T-helper 2 cell treated with Interferon-gamma antibody and Interleukin-4, amounts not matched to agents 5 μg/mL and 100 μg/mL, for 36 hours (primary cell): Measurements from ENCODE around the gene LAMB4.

Source experiments
- DNase-seq: peaks from one replicate; pipeline ENCODE4 v3.0.0; 2021; ENCODE audit warnings: low spot score
- H3K27ac Mint-ChIP-seq: one replicate; pipeline ENCODE4 v1.8.0; 2021; ENCODE audit warnings: mild to moderate bottlenecking, mixed read lengths
- H3K27me3 Mint-ChIP-seq: one replicate; pipeline ENCODE4 v1.8.0; 2021; ENCODE audit warnings: low read depth, mixed read lengths
- H3K36me3 Mint-ChIP-seq: one replicate; pipeline ENCODE4 v1.8.0; 2021; ENCODE audit warnings: low read depth, mixed read lengths
- H3K4me1 Mint-ChIP-seq: one replicate; pipeline ENCODE4 v1.8.0; 2021; ENCODE audit warnings: low read depth, mixed read lengths
- H3K4me3 Mint-ChIP-seq: one replicate; pipeline ENCODE4 v1.8.0; 2022; ENCODE audit warnings: mild to moderate bottlenecking, moderate library complexity, mixed read lengths
- H3K9me3 Mint-ChIP-seq: one replicate; pipeline ENCODE4 v1.8.0; 2021; ENCODE audit warnings: mixed read lengths

The LAMB4 gene

GRCh38 chr7:107998150-107998549, 132.0 kb downstream of the LAMB4 start:
- Mint-ChIP-seq H3K36me3 (no peaks in the 10 kb centered on the region), H3K9me3 (no peaks in the 10 kb centered on the region), H3K4me1 (peaks cover 8% of the 10 kb centered on the region), H3K27me3 (peaks cover 62% of the 10 kb centered on the region), H3K4me3 (no peak overlapping the region), H3K27ac (no peak overlapping the region)
- DNase-seq, result no peak

GRCh38 chr7:107996072-107996882, 133.9 kb downstream of the LAMB4 start:
- Mint-ChIP-seq H3K27me3 (peaks cover 52% of the 10 kb centered on the region), H3K36me3 (no peaks in the 10 kb centered on the region), H3K4me3 (no peak overlapping the region), H3K4me1 (peaks cover 2% of the 10 kb centered on the region), H3K27ac (no peak overlapping the region), H3K9me3 (no peaks in the 10 kb centered on the region)
- DNase-seq, result no peak

- Mint-ChIP-seq H3K36me3 (no peaks in the 10 kb centered on the region), H3K27me3 (peaks cover 46% of the 10 kb centered on the region), H3K4me1 (no peaks in the 10 kb centered on the region), H3K27ac (no peak overlapping the region), H3K9me3 (no peaks in the 10 kb centered on the region), H3K4me3 (no peak overlapping the region)
- no peak for DNase-seq
These were observed 134.7 kb downstream of the LAMB4 start for GRCh38 chr7:107995184-107996071.

- Mint-ChIP-seq H3K27me3 (peaks cover 46% of the 10 kb centered on the region), H3K4me1 (no peaks in the 10 kb centered on the region), H3K27ac (no peak overlapping the region), H3K4me3 (no peak overlapping the region), H3K9me3 (no peaks in the 10 kb centered on the region), H3K36me3 (no peaks in the 10 kb centered on the region)
- DNase-seq, result no peak
These were observed 135.6 kb downstream of the LAMB4 start for GRCh38 chr7:107994421-107995030.

- Mint-ChIP-seq H3K4me3 (no peak overlapping the region), H3K36me3 (no peaks in the 10 kb centered on the region), H3K27ac (no peak overlapping the region), H3K4me1 (no peaks in the 10 kb centered on the region), H3K9me3 (no peaks in the 10 kb centered on the region), H3K27me3 (peaks cover 41% of the 10 kb centered on the region)
- DNase-seq, result no peak
These were observed 136.3 kb downstream of the LAMB4 start for GRCh38 chr7:107993891-107994291.

GRCh38 chr7:107989618-107990373, 140.4 kb downstream of the LAMB4 start:
- Mint-ChIP-seq H3K27ac (no peak overlapping the region), H3K27me3 (peaks cover 12% of the 10 kb centered on the region), H3K36me3 (no peaks in the 10 kb centered on the region), H3K4me3 (no peak overlapping the region), H3K9me3 (no peaks in the 10 kb centered on the region), H3K4me1 (no peaks in the 10 kb centered on the region)
- DNase-seq, result no peak

- Mint-ChIP-seq H3K9me3 (no peaks in the 10 kb centered on the region), H3K4me1 (no peaks in the 10 kb centered on the region), H3K4me3 (no peak overlapping the region), H3K27me3 (peaks cover 5% of the 10 kb centered on the region), H3K36me3 (no peaks in the 10 kb centered on the region), H3K27ac (no peak overlapping the region)
- no peak for DNase-seq
These were observed 147.2 kb downstream of the LAMB4 start for GRCh38 chr7:107982918-107983389.

- Mint-ChIP-seq H3K4me1 (no peaks in the 10 kb centered on the region), H3K27ac (no peak overlapping the region), H3K9me3 (no peaks in the 10 kb centered on the region), H3K4me3 (no peak overlapping the region), H3K36me3 (no peaks in the 10 kb centered on the region), H3K27me3 (peaks cover 5% of the 10 kb centered on the region)
- DNase-seq, result no peak
These were observed 147.9 kb downstream of the LAMB4 start for GRCh38 chr7:107982042-107982840.

GRCh38 chr7:107981466-107981865, 148.7 kb downstream of the LAMB4 start:
- H3K36me3 Mint-ChIP-seq, result no peaks in the 10 kb centered on the region
- H3K9me3 Mint-ChIP-seq, result no peaks in the 10 kb centered on the region

GRCh38 chr7:107980671-107981190, 149.4 kb downstream of the LAMB4 start:
- Mint-ChIP-seq H3K4me1 (no peaks in the 10 kb centered on the region), H3K4me3 (no peak overlapping the region), H3K27ac (no peak overlapping the region), H3K27me3 (peaks cover 6% of the 10 kb centered on the region), H3K9me3 (no peaks in the 10 kb centered on the region), H3K36me3 (no peaks in the 10 kb centered on the region)
- DNase-seq, result no peak

More at GRCh38 chr7:107981466-107981865, 148.7 kb downstream of the LAMB4 start:
- H3K27ac Mint-ChIP-seq, result no peak overlapping the region
- no peak overlapping the region for H3K4me3 Mint-ChIP-seq
- H3K4me1 Mint-ChIP-seq, result no peaks in the 10 kb centered on the region
- peaks cover 5% of the 10 kb centered on the region for H3K27me3 Mint-ChIP-seq
- no peak for DNase-seq

- Mint-ChIP-seq H3K4me1 (no peaks in the 10 kb centered on the region), H3K27ac (no peak overlapping the region), H3K9me3 (no peaks in the 10 kb centered on the region), H3K27me3 (peaks cover 10% of the 10 kb centered on the region), H3K4me3 (no peak overlapping the region), H3K36me3 (no peaks in the 10 kb centered on the region)
- DNase-seq, result no peak
These were observed 150.0 kb downstream of the LAMB4 start for GRCh38 chr7:107980171-107980570.

- H3K36me3 Mint-ChIP-seq, result no peaks in the 10 kb centered on the region
- H3K27me3 Mint-ChIP-seq, result peaks cover 10% of the 10 kb centered on the region
- DNase-seq, result no peak
- H3K27ac Mint-ChIP-seq, result no peak overlapping the region
- no peak overlapping the region for H3K4me3 Mint-ChIP-seq
- H3K4me1 Mint-ChIP-seq, result no peaks in the 10 kb centered on the region
- H3K9me3 Mint-ChIP-seq, result no peaks in the 10 kb centered on the region
These were observed 151.2 kb downstream of the LAMB4 start for GRCh38 chr7:107978815-107979408.
